HG02588 (cell line): ENCODE results near the gene SIGLEC15.
"Not testable (repeated sequence)": the region's sequence is repeated elsewhere in the genome, so short reads cannot be mapped to it uniquely, and the experiment has no call there.

ENCODE experiments used
- ATAC-seq: cut with Tn5 transposase; IDR thresholded peaks from one replicate; pipeline ENCODE4 v1.9.1; 2021; ENCODE audit warnings: mild to moderate bottlenecking, moderate library complexity; ENCODE audit not compliant: unreplicated experiment

SIGLEC15 gene, protein sequence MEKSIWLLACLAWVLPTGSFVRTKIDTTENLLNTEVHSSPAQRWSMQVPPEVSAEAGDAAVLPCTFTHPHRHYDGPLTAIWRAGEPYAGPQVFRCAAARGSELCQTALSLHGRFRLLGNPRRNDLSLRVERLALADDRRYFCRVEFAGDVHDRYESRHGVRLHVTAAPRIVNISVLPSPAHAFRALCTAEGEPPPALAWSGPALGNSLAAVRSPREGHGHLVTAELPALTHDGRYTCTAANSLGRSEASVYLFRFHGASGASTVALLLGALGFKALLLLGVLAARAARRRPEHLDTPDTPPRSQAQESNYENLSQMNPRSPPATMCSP

DNA sequence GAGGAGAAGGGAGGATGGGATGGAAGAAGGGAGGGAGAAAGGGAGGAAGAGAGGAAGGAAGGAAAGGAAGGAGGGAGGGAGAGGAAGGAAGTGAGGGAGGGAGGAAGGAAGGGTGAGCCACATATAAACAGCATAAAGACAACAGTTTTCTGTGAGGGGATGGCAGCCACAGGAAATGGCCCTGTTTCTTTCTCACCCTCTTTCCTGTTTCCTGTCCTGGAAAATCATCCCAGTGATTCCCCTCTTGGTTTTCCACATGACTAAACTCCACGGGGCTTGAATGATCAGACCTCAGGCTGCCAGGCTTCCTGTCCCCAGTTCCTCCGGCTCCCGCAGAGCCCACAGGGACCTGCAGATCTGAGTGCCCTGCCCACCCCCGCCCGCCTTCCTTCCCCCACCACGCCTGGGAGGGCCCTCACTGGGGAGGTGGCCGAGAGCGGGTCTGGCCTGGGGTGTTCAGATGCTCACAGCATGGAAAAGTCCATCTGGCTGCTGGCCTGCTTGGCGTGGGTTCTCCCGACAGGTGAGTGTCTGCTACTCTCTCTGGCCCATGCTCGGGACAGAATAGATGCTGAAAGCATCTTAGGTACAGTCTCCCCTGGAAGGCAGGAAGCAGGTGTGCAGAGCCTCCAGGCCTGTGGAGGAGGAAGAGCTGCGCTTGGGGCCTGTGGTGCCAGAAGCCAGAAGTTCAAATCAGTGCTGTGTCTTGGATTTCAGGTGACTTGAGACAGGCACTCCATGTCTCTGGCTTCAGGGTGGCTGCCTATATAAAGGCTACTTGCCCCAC, at the start of gene SIGLEC15:
SIGLEC15 (plus strand) TSS at position 418 of the 787 bp plus-strand sequence; CDS start at position 472, 54 bp downstream.
- no peak for ATAC-seq

- ATAC-seq: no peak
Observed at GRCh38 chr18:45775743-45776142, 49.7 kb upstream of the SIGLEC15 start.

GRCh38 chr18:45777393-45777792, 48.1 kb upstream of the SIGLEC15 start:
- ATAC-seq: no peak

- no peak for ATAC-seq
Observed at GRCh38 chr18:45780568-45780967, 44.9 kb upstream of the SIGLEC15 start.

DNA sequence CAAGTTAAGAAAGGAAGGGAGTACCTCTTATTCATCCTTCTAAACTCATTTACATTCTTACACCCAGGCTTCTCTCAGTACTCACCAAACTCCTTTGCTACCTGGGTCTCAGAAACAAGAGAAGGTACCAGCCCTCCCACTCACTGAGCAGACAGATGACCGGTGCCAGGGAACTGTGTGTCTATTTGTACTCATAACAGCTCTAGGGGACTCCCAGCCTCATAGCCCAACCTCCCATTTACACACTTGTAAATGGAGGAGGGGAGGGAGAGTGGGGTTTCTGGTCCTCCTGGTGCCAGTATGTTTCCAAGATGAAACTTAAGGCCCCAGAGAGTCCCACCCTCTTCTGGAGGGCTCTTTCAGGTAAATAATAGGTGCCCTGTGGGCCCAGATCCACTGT, 42.8 kb upstream of the SIGLEC15 start:
- no peak for ATAC-seq

DNA sequence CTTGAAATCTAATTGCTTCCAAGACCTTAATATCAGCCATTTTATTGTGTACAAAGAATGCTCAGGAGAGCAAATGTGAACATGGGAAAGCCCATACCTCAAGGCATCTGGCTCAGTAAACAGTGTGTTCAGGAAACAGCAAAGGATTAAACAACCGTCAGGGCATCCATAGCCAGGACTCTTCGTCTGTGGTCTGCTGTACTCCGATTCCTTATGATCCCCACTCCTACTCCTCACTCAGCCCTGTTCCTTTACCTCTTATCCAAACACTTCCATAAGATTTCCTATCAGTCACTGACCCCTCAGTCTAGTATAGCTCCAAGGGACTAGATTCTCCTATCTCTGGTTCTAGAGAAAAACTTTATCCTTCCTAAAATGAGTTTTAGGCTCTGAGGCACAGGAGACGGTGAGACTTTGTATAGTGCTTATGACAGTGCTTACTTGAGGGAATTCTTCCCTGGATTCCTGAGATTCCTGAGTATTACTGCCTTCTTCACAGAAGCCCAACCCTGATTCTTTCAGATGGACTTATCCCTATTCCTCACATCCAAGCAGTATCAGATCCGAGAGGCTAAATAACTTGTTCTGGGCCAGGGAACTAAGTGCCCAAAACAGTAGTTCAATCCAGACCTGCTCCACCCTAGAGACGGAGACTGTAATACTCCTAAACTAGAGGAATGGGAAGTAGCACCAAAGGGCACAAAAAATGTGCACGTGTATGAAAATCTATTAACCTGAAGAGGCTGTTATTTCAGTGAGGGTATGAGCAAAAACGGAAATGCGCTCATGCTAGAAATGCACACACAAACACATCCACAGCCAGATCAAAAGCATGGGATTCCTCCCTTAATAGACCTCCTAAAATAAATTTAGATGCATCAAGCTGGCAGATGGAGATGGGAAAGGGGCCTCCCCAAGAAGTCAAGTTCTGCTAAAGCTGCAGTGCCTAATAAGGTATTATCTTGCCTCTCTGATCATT, 42.1 kb upstream of the SIGLEC15 start:
- ATAC-seq: no peak

- no peak for ATAC-seq
Observed at GRCh38 chr18:45785134-45785533, 40.3 kb upstream of the SIGLEC15 start.

- ATAC-seq: no peak
Observed at GRCh38 chr18:45786941-45787340, 38.5 kb upstream of the SIGLEC15 start.

- no peak for ATAC-seq
Observed at GRCh38 chr18:45787346-45787745, 38.1 kb upstream of the SIGLEC15 start.

DNA sequence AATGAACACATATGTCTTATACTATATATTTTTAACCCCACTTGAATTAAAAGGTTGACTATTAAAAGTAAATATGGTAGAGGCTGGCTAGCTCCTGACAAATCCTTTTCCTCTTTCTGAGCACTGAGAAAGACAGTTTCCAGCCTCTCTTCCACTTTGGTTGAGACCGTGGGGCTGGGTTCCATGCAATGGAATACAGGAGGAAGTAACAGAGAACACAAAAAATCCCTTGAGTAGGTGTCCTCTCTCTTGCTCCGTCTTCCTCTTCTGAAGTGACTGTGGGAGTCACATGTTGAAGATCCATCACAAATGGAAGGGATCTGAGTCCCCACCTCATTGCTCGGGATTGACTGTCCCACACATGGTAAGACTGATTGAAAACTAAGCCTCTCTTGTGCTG, 36.6 kb upstream of the SIGLEC15 start:
- no peak for ATAC-seq

DNA sequence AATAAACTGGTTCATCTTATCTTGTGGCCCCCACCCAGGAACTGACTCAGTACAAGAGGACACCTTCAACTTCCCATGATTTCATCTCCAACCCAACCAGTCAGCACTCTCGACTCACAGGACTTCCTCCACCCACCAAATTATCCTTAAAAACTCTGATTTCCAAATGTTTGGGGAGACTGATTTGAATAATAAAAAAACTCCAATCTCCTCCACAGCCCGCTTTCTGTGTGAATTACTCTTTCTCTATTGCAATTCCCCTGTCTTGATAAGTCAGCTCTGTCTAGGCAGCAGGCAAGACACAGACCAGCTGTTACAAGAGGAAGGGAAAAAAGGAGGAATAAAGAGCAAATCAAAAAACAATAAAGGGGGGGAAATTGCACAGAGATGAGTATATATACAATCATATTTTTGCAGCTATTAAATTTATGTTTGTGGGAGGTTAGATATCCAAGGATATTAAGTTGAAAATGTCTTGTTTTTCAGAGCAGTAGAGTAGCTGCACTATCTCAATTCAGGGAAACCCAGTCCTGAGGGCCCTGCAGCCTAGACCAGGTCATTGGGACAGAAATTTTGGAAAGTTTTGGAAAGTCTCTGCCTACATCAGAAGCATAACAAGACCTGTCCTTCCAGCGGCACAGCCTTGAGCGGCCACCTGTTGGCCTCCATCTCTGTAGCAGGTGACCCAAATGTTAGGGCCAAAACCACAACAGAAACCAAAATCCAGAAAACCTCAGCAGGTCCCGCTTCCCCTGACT, 32.8 kb upstream of the SIGLEC15 start:
- no peak for ATAC-seq

DNA sequence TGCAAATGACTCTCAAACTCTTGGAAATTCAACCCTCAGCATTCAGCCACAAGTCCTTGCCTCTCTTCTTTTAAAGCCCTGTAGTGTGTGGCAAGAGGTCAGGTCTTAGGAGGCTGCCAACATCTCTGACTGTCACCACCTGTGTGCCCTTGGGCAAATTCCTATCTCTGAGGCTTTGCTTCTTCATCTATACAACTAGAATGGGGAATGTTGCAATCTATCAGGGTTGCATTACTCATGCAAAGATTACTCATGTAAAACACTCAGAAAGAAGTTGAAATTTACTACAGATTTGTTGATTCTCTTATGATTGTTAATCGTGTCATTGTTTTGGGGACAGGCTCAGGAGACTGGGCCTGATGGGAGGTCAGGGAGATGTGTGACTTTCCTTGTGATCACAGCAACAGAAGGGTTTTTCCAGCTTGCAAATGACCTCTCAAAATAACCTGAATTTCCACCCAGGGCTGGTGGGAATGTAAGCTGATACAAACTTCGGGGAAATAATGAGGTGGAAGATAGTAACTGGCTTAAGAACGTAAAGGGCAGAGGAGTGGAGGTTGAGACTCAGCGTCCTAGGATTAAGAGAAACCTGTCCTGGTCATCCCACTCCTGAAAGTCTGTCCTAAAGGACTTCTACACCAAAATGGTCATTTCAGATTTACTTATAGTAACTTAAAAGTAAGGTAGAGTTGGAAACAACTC, 32.1 kb upstream of the SIGLEC15 start:
- ATAC-seq: no peak

GRCh38 chr18:45801416-45802004, 24.0 kb upstream of the SIGLEC15 start:
- no peak for ATAC-seq

- no peak for ATAC-seq
Observed at GRCh38 chr18:45802814-45803492, 22.5 kb upstream of the SIGLEC15 start.

GRCh38 chr18:45805551-45805950, 19.9 kb upstream of the SIGLEC15 start:
- no peak for ATAC-seq

DNA sequence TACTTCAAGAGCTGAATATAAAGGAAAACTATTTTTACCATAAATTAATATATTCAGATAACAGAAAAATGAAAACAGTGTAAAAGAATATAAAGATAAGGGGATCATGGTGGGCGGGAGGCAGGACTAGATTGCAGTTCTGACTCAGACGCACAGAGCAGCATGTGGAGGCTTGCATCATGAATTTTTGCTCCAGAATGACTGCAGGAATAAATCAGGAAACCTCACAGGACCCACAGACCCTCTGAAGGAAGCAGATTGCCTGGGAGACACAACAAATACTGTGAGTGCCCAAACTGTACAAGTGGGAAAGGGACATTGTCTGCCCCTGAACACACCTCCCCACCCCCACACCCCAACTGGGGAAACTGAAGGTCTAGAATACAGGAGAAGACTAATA, 19.2 kb upstream of the SIGLEC15 start:
- no peak for ATAC-seq

- ATAC-seq: not testable (repeated sequence)
Observed at GRCh38 chr18:45807144-45807543, 18.3 kb upstream of the SIGLEC15 start.

GRCh38 chr18:45814733-45815132, 10.7 kb upstream of the SIGLEC15 start:
- ATAC-seq: not testable (repeated sequence)

- ATAC-seq: no peak
Observed at GRCh38 chr18:45817543-45817942, 7.9 kb upstream of the SIGLEC15 start.
